HG02970 (cell line): ENCODE results near the gene GTF2H2C.
"Not testable (repeated sequence)": the region's sequence is repeated elsewhere in the genome, so short reads cannot be mapped to it uniquely, and the experiment has no call there.

Experiments
- ATAC-seq: cut with Tn5 transposase; IDR thresholded peaks from one replicate; pipeline ENCODE4 v1.9.1; 2021; ENCODE audit warnings: mild to moderate bottlenecking, moderate library complexity, moderate number of reproducible peaks; ENCODE audit not compliant: unreplicated experiment, low FRiP score

Gene GTF2H2C

GRCh38 chr5:69560587-69561431, 818 bp downstream of the GTF2H2C start:
- ATAC-seq: not testable (repeated sequence)

GRCh38 chr5:69566172-69566571, 6.2 kb downstream of the GTF2H2C start:
- not testable (repeated sequence) for ATAC-seq

- not testable (repeated sequence) for ATAC-seq
Observed at GRCh38 chr5:69568072-69568471, 8.1 kb downstream of the GTF2H2C start.

- not testable (repeated sequence) for ATAC-seq
Observed at GRCh38 chr5:69583356-69583755, 23.4 kb downstream of the GTF2H2C start.

GRCh38 chr5:69596114-69596840, 36.3 kb downstream of the GTF2H2C start:
- ATAC-seq: not testable (repeated sequence)

GRCh38 chr5:69601947-69602346, 42.0 kb downstream of the GTF2H2C start:
- ATAC-seq: not testable (repeated sequence)

- ATAC-seq: not testable (repeated sequence)
Observed at GRCh38 chr5:69606839-69607238, 46.8 kb downstream of the GTF2H2C start.

GRCh38 chr5:69607750-69608149, 47.8 kb downstream of the GTF2H2C start:
- not testable (repeated sequence) for ATAC-seq

GRCh38 chr5:69608861-69609496, 49.0 kb downstream of the GTF2H2C start:
- not testable (repeated sequence) for ATAC-seq

- not testable (repeated sequence) for ATAC-seq
Observed at GRCh38 chr5:69614843-69615242, 54.9 kb downstream of the GTF2H2C start.

GRCh38 chr5:69631879-69632278, 71.9 kb downstream of the GTF2H2C start:
- not testable (repeated sequence) for ATAC-seq
